ENCODE measurements around the gene ZFP36. TPM values are rescaled to one million over a fixed set of nuclear protein-coding genes. Genes with fewer than 3 reads are reported as not detected.
"Not testable (repeated sequence)": the region's sequence is repeated elsewhere in the genome, so short reads cannot be mapped to it uniquely, and the experiment has no call there.

Gene ZFP36
- total RNA-seq, 8 experiments from 2014 or later = 0.96 to 30.4 (median 6.6) TPM

GRCh38 chr19:39377373-39378362 lies 29.0 kb upstream of the ZFP36 start:
- H3K4me1 ChIP-seq (replicated peaks in 1 of 2) = no peaks in the 10 kb centered on the region
- ATAC-seq (replicated peaks in 6 of 8) = peak in 2 of 8 experiments; percentile 7 to 11
- no peak overlapping the region for H3K4me3 ChIP-seq
- H3K27ac ChIP-seq = no peak overlapping the region
- in situ Hi-C loops (cut with MboI; ENCODE audit: low pct_unique_long_range_greater_than_20kb in 2 of 9, low sequenced_read_pairs in 9 of 9, unreplicated experiment in 9 of 9) = no loop called here
- 75 to 100% (median 100%) methylated on average over 1 to 3 of the region's 18 CpGs; no CpG with 5 or more reads in 4 of the 10 experiments for WGBS, 10 experiments

DNA sequence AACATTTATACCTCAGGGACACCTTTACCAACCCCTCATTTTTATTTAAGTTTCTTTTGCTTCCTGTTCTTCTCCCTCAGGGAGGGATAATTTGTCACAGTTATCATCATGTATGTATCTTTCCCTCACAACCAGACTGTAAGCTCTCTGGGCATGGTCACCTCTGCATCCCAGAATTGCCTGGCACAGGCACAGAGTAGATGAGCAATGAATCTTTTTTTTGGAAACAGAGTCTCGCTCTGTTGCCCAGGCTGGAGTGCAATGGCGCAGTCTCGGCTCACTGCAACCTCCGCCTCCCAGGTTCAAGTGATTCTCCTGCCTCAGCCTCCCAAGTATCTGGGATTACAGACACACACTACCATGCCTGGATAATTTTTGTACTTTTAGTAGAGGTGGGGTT lies 27.3 kb upstream of the ZFP36 start:
- ATAC-seq (replicated peaks in 6 of 8); H3K4me1 ChIP-seq (replicated peaks in 1 of 2); in situ Hi-C loops (cut with MboI; ENCODE audit: low pct_unique_long_range_greater_than_20kb in 2 of 9, low sequenced_read_pairs in 9 of 9, unreplicated experiment in 9 of 9); H3K4me3 ChIP-seq; H3K27ac ChIP-seq: not testable (repeated sequence)
- WGBS, 10 experiments = 100% methylated on average over 1 to 3 of the region's 4 CpGs; no CpG with 5 or more reads in 7 of the 10 experiments

DNA sequence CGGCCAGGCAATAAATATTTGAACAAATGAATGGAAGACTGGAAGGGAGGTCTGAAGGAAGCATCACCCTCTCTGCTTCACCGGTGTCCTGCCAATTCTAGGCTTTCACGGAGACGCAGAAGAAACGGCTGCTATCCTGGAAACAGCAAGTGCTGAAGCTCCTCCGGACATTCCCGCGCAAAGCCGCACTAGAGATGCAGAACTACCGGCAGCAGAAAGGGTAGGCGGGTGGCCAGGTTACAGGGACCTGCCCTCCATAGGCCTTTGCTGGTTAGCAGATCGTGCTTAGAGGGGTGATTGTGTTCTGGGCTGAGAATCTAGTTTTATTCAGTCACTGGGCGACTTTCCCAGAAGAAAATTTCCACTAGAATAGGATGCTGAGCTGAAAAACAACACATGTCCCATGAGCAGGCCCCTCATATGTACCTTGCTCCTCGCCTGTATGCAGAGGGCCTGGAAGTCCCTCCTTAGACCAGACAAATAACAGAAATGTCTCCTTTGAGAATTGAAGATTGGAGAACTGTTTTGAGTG lies 26.7 kb upstream of the ZFP36 start:
- 53 to 100% (median 90%) methylated on average over 1 to 5 of the region's 14 CpGs; no CpG with 5 or more reads in 5 of the 10 experiments for WGBS, 10 experiments
- ATAC-seq (replicated peaks in 6 of 8) = no peak
- Histone ChIP-seq H3K4me3 (no peak overlapping the region), H3K27ac (no peak overlapping the region), H3K4me1 (replicated peaks in 1 of 2) (no peaks in the 10 kb centered on the region)
- in situ Hi-C loops (cut with MboI; ENCODE audit: low pct_unique_long_range_greater_than_20kb in 2 of 9, low sequenced_read_pairs in 9 of 9, unreplicated experiment in 9 of 9) = no loop called here

DNA sequence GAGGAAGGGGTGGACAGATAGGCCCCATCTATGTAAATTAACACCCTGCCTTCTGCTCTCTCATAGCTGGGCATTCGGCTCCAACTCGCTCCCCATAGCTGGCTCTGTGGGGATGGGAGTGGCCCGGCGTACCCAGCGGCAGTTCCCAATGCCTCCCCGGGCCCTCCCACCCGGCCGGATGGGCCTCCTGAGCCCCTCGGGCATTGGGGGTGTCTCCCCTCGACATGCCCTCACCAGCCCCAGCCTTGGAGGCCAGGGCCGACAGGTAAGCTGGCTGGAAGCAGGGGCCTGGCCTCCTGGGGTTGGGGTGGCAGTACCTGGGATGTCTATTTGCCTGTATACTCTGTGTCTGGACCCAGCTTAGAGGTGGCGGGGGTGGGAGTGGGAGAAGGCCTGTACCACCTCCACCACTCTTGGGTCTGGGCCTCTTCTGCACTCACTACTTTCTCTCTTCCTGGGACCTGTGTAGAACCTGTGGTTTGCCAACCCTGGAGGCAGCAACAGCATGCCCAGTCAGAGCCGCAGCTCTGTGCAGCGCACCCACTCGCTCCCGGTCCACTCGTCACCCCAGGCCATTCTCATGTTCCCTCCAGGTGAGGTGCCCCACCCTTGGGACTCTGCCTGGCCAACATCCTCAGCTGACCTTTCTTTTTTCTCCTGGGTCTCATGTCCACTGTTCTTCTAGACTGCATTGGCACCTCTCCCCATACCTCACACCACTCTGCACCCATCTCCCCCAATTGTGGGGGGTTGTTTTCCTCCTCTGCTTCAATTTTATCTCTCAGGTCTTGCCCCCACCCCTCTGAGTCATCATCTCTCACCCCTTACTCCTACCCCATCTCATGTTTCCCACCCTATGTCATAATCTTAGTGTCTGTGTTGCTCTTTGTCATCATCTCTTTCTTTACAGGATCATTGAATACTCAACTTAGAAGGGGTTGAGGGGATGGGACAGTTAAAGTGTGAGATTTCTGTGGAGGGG lies 25.8 kb upstream of the ZFP36 start:
- in situ Hi-C loops (cut with MboI; ENCODE audit: low pct_unique_long_range_greater_than_20kb in 2 of 9, low sequenced_read_pairs in 9 of 9, unreplicated experiment in 9 of 9) = no loop called here
- ATAC-seq (replicated peaks in 6 of 8) = peak in 1 of 8 experiments; percentile 11

DNA sequence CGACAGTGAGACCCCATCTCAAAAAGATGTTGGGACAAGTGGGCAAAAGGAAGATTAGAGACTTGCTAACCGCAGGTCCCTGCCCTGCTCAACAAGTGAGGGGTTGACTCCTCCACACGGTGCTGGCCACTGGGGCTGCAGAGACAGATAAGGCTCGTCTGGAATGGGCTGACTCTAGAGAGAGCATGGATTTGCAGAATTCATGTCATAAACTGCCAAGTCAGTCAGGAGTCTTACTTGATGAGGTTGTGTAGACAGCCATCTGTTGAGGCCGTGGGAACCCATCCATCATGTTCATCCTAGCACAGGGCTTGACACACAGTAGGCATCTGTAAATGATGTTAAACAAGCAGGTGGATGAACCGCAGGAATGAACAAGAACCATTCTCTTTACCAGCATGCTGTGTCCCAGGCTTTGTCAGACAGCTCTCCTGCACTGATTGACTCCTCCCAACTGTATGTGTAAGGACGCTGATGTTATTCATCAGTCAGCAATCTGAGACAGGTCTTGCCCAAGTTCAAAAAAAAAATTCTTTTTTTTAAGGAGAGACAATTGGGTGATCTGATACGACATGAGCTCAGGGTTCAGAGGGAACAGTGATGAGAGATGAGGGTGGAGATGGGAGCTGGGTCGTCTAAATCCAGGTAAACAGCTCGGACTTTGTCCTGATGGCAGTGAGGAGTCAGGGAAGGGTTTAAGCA lies 24.6 kb upstream of the ZFP36 start:
- Histone ChIP-seq H3K27ac (no peak overlapping the region), H3K4me1 (replicated peaks in 1 of 2) (no peaks in the 10 kb centered on the region), H3K4me3 (no peak overlapping the region)
- WGBS, 10 experiments = 60 to 100% (median 91%) methylated on average over 1 to 5 of the region's 10 CpGs
- peak in 2 of 8 experiments; percentile 36 to 42 for ATAC-seq (replicated peaks in 6 of 8)
- in situ Hi-C loops (cut with MboI; ENCODE audit: low pct_unique_long_range_greater_than_20kb in 2 of 9, low sequenced_read_pairs in 9 of 9, unreplicated experiment in 9 of 9) = no loop called here

More for the DNA sequence above, 25.8 kb upstream of the ZFP36 start:
- Histone ChIP-seq H3K27ac (no peak overlapping the region), H3K4me3 (no peak overlapping the region), H3K4me1 (replicated peaks in 1 of 2) (no peaks in the 10 kb centered on the region)
- WGBS, 10 experiments = 92 to 100% (median 94%) methylated on average over 3 to 7 of the region's 17 CpGs; no CpG with 5 or more reads in 4 of the 10 experiments

- in situ Hi-C loops (cut with MboI; ENCODE audit: low pct_unique_long_range_greater_than_20kb in 2 of 9, low sequenced_read_pairs in 9 of 9, unreplicated experiment in 9 of 9) = no loop called here
- peak in 1 of 8 experiments; percentile 11 for ATAC-seq (replicated peaks in 6 of 8)
- H3K4me3 ChIP-seq = no peak overlapping the region
- 42 to 100% (median 92%) methylated on average over 1 to 4 of the region's 18 CpGs; no CpG with 5 or more reads in 2 of the 10 experiments for WGBS, 10 experiments
- H3K4me1 ChIP-seq (replicated peaks in 1 of 2) = no peaks in the 10 kb centered on the region
- H3K27ac ChIP-seq = no peak overlapping the region
Observed at GRCh38 chr19:39382991-39383828, 23.4 kb upstream of the ZFP36 start.

- ATAC-seq (replicated peaks in 6 of 8) = peak in 6 of 8 experiments; percentile 7 to 30 (median 20)
- Histone ChIP-seq H3K4me3 (no peak overlapping the region), H3K4me1 (replicated peaks in 1 of 2) (peaks cover 4 to 5% of the 10 kb centered on the region in 2 donors), H3K27ac (no peak overlapping the region)
- WGBS, 10 experiments = 100% methylated on average over 1 of the region's 9 CpGs; no CpG with 5 or more reads in 9 of the 10 experiments
- in situ Hi-C loops (cut with MboI; ENCODE audit: low pct_unique_long_range_greater_than_20kb in 2 of 9, low sequenced_read_pairs in 9 of 9, unreplicated experiment in 9 of 9) = no loop called here
Observed at GRCh38 chr19:39384839-39385568, 21.6 kb upstream of the ZFP36 start.

DNA sequence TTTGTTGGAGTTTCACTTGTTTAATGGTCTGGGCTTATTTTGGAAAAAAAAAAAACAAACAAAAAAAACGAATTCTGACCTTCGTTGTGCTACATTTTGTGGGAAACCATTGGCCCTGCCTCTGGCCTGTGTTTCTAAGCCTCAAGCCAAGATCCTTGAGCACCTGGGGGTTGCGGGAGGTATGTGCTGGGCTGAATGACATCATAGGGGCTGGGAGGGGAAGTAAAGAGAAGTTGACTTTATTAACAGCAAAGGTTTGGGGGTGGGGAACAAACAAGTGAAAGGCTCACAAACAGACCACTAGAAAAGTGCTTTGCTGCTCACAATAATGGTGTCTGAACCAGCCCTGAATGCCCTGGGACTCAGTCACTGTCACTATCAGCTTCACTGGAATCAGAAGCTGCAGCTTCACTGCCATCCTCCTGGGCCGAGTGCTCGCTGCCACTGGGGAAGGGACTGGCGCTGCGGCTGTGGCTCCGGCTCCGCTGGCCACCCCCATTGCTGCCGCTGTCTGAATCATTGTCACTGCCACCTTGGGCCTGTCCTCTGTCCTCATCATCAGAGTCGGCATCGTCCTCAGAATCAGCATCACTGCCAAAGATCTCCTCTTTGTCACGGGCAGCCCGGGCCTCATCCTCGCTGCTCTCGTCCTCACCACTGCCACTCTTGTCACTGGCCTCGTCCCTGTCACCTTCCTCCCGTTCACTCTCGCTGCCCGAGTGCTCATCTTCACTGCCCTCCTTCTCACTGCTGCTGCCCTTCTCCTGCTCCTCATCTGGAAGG lies 20.8 kb upstream of the ZFP36 start:
- no peak overlapping the region for H3K27ac ChIP-seq
- H3K4me3 ChIP-seq = no peak overlapping the region
- 60 to 100% (median 96%) methylated on average over 1 to 6 of the region's 20 CpGs; no CpG with 5 or more reads in 1 of the 10 experiments for WGBS, 10 experiments
- in situ Hi-C loops (cut with MboI; ENCODE audit: low pct_unique_long_range_greater_than_20kb in 2 of 9, low sequenced_read_pairs in 9 of 9, unreplicated experiment in 9 of 9) = no loop called here
- no peak for ATAC-seq (replicated peaks in 6 of 8)
- peaks cover 5 to 6% of the 10 kb centered on the region in 2 donors for H3K4me1 ChIP-seq (replicated peaks in 1 of 2)

DNA sequence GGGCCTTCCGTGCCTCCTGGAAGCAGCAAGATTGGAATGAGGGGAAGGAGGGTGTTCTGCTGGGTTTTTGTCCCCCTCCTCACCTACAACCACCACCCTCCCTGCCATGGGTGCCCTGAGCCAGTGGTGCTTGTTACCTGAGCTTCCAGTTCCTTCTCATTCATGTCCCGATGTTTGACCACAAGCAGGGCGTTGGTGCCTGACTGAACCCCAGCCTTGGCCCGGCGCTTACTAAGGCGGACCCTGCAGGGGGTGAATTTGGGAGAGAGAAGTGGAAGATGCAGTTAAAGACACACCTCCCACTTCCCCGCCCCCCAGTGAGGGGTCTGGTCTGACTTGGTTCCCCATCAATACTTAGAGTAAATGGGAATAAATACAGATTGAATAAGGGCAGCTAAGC lies 20.1 kb upstream of the ZFP36 start:
- no peak overlapping the region for H3K27ac ChIP-seq
- 80 to 100% (median 93%) methylated on average over 1 to 6 of the region's 7 CpGs; no CpG with 5 or more reads in 4 of the 10 experiments for WGBS, 10 experiments

DNA sequence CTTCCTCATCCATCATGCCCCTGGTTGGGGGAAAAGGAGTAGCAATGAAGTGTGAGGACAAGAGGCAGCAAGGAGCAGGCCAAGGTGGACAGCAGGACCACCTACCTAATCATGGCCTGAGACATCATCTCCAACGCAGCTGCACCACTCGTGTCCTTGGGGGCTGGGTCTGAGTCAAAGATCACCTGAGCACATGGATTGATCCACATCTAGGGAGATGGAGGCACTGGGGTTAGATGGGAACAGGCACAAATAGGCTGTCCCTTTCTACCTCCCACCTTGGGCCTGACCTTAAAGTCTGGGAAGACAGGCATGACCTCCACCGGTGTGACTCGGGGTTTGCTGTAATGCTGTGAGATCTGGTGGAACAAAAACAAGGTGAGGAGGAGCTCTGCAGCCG lies 18.0 kb upstream of the ZFP36 start:
- 83 to 100% (median 95%) methylated on average over 1 to 5 of the region's 5 CpGs; no CpG with 5 or more reads in 6 of the 10 experiments for WGBS, 10 experiments
- no peak for ATAC-seq (replicated peaks in 6 of 8)
- H3K27ac ChIP-seq = no peak overlapping the region
- H3K4me3 ChIP-seq = no peak overlapping the region
- peaks cover 5 to 13% of the 10 kb centered on the region in 2 donors for H3K4me1 ChIP-seq (replicated peaks in 1 of 2)
- in situ Hi-C loops (cut with MboI; ENCODE audit: low pct_unique_long_range_greater_than_20kb in 2 of 9, low sequenced_read_pairs in 9 of 9, unreplicated experiment in 9 of 9) = no loop called here

More for the DNA sequence above, 20.1 kb upstream of the ZFP36 start:
- Histone ChIP-seq H3K4me1 (replicated peaks in 1 of 2) (peaks cover 5 to 6% of the 10 kb centered on the region in 2 donors), H3K4me3 (no peak overlapping the region)
- no peak for ATAC-seq (replicated peaks in 6 of 8)
- in situ Hi-C loops (cut with MboI; ENCODE audit: low pct_unique_long_range_greater_than_20kb in 2 of 9, low sequenced_read_pairs in 9 of 9, unreplicated experiment in 9 of 9) = no loop called here

All from motor neuron (in vitro differentiated cells).